DND-41 (cell line): ENCODE results near the gene KAZN.

Experiments used
- CTCF ChIP-seq: IDR thresholded peaks from 2 replicates; pipeline ENCODE4 v1.5.1; 2012; ENCODE audit warnings: borderline replicate concordance, low read length, moderate library complexity, mild to moderate bottlenecking; ENCODE audit not compliant: poor library complexity, severe bottlenecking; ENCODE audit errors: extremely low read depth
- EZH2 ChIP-seq: IDR thresholded peaks from 3 replicates; pipeline ENCODE4 v1.6.1; 2012; ENCODE audit warnings: borderline replicate concordance, low read depth, mild to moderate bottlenecking, moderate library complexity, low read length, inconsistent platforms; ENCODE audit not compliant: severe bottlenecking

GRCh38 chr1:14705824-14706223, 107.3 kb downstream of the KAZN start:
- TF ChIP-seq CTCF (no peak), EZH2 (no peak)
